Activated CD8-positive, alpha-beta memory T cell treated with anti-CD3 and anti-CD28 coated beads, Interleukin-2, amount 50 U/mL, for 1 hour (primary cell): ENCODE measurements around the gene SMTNL1.
"Not testable (repeated sequence)": the region's sequence is repeated elsewhere in the genome, so short reads cannot be mapped to it uniquely, and the experiment has no call there.

ENCODE experiments used
- DNase-seq: peaks from one replicate; pipeline ENCODE4 v3.0.0-alpha.2; 2020; ENCODE audit errors: extremely low read depth

The SMTNL1 gene

DNA sequence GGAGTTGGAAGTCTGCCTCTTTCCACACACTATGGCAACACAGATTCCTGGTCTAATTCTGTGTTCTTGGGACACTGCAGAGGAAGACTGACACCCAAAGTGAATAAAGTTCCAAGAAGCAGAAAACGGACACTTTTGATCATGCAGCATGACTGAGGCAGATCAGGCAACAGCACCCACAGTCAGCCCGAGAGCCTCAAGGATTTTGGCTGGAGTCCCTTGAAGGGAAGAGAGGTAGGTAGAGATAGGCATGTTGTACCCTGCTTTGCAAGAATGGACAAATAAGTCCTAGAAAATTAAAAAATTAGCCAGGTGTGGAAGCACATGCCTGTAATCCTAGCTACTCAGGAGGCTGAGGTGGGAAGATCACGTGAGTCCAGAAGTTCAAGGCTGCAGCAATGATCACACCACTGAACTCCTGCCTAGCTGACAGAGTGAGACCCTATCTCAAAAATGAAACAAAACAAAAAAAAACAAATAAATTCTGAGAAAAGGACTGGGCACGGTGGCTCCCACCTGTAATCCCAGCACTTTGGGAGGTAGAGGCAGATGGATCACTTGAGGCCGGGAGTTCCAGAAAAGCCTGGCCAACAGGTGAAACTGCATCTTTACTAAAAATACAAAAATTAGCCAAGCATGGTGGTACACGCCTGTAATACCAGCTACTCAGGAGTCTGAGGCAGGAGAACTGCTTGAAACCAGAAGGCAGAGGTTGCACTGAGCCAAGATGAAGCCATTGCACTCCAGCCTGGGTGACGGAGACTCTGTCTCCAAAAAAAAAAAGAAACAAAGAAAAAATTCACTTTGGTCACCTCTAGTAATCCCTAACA, 28.8 kb upstream of the SMTNL1 start:
- no peak for DNase-seq

DNA sequence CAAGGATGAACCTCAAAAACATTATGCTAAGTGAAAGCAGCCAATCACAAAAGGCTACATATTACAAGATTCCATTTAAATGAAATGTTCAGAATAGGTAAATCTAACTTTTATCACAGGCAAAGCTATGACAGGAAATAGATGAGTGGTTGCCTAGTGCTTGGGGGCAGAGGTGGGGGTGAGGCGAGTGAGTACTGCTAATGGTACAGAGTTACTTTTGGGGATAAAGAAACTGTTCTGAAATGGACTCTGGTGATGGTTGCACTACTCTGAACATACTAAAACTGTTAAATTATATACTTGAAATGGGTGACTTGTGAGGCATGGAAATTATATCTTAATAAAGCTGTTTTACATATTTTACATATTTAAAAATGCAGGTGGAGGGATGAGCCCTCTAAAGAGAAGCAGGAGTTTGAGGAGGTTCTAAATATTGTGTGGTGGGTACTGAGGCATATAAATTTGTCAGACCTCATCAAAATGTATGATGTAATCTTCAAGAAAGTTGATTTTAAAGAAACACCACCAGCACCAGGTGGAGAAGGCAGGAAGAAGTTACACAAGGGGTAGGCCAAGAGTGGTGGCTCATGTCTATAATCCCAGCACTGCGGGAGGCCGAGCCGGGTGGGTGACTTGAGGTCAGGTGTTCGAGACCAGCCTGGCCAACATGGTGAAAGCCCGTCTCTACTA, 25.5 kb upstream of the SMTNL1 start:
- DNase-seq = no peak

DNA sequence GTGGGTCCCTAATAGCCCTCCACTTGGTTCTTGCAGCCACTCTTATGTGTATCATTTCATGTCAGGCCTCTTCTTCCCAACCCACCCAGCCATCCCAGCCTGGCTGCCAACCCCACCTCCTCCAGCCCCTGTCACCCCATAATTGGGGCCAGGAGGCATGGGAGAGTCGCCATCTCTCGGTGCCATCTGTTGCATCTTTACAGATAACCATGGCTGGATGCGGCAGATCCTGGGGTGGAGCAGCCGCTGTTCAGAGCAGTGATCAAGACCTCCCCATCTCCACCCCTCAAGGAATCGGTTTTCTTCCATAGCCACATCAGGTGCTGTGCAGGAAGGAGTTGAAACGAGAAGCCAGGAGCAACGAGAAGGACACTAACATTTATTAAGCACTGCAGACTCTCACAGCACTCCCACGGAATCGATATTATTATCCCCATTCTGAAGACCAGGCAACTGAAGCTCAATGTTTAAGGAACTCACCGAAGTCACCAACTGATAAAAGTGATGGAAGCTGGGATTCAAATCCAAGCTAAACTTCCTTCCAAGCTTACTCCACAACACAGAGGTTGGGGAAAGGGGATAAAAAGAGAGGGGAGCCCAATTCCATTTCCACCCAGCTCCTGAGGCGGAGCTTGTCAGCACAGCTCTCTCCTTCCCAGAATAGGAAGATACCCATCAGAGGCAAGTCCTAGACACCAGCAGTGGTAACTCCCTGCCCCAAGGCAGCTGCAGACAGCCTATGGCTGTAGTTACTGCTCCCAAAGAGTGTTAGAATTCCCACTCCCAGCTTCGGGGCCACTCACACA, 24.5 kb upstream of the SMTNL1 start:
- DNase-seq = no peak

DNA sequence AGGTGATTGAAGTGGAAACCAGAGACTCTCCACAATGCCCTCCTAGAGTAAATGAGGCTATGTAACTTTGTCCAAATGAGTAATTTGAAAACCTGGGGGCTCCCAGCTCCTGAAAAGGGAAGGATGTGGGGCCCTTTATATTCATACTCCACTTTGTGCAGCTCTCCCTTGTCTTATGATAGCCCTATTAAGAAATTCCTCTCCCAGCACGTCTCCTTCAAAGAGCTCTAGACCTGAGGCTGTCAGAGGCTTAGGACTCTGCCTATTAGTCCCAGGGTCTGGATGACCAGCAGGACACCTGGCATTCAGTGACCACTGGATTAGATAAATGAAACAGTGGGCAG, 24.0 kb upstream of the SMTNL1 start:
- DNase-seq = no peak

DNA sequence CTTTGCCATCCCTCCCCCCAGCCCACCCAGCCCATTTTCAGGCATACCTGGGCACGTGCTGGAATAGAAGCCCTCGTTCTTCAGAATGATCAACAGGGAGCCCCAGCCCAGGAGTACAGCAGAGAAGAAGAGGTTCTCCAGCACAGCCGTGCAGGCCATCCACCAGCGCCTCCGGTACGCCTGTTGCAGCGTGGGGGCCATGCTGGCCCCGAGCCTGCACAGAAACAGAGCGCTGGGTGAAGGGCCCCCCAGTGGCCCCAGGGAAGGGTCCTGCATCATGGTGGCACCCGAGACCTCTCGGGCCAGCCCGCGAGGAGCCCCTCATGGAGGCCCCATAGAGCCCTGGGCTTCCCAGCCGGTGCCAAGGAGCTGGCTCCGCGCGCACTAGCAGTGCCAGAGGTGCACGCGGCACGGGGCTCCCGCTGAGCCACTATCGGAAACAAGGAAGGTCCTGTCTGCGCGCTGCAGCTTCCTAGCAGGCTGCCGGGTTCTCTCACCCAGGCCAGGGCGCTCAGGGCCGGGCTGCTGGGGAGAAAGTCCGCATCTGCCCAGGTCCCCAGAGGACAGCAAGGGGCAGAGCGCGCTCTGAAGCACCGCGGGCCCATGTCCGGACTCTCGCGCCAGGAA, 23.4 kb upstream of the SMTNL1 start:
- DNase-seq = no peak

DNA sequence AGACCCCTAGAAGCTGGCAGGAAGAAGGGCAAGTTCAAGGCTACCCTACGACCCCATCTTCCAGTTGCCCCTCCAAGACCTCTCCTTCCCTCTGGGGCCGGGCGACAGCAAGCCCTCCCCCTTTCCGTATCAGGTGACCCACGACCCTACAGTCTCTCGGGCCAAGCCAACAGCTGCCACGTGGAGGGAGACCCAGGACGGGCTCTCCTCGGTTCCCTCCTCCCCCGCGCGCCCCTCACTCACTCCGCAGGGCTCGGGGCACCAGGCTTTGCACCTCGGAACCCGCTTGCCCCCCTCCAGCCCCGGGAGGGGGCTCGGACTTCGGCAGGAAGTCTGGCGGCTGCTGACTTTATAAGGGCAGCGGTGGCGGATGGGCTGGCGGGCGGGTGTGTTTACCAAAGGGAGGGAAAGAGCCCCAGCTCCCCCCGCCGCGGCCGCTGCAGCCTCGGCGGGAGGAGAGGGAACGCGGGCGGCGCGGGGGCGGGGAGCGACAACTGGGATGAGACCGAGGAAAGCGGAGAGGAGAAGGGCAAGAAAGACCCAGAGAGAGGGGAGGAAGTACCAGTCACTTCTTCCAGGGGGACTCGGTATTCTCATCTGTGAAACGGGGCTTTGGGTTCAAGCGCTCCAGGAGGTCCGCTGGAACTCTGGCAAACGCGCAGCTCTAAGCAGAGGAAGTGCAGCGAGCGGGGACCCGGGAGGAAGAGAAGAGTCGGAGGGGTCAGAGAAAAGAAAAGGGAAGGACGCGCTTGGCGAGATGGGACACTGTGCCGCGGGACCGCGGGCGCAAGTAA, 22.7 kb upstream of the SMTNL1 start:
- no peak for DNase-seq

DNA sequence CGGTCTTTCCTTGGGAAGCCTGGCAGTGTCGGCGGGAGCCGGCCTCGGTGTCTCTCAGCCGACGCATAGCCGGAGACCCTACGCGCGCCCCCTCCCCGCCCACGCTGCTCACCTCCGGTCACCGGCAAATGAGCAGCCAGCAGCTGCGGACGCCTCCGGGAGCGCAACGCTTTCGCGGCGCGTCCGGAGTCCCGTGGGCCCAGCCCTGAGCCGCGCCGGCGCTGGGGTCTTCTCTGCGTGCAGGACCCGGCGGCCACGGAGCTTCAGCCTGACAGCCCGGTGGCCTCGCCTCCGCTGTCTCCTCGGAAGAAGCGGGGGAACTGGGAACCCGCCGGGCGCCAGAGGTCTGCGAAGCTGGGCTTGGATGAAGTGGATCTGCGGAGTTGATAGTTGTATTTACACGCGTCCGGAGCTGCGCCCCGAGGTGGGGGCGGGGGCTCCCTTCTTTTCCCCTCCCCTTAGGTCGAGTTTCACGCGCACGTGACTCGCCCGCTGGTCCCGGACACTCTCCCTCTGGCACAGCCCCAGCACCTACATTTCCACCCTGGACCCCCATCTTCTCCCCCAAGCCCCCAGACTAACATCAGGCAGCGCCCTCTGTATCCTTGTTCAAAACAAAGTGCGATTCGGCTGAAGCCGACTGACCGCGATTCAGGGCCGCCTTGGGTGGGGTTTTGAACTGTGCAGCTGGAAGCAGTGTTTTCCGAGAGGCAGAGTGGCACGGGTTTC, 21.9 kb upstream of the SMTNL1 start, which contains the start of gene SLC43A1:
TSS of gene SLC43A1 (minus strand) at position 371 of the 729 bp plus-strand sequence. CDS start 1,591 bp downstream, outside the sequence.
- DNase-seq = no peak

DNA sequence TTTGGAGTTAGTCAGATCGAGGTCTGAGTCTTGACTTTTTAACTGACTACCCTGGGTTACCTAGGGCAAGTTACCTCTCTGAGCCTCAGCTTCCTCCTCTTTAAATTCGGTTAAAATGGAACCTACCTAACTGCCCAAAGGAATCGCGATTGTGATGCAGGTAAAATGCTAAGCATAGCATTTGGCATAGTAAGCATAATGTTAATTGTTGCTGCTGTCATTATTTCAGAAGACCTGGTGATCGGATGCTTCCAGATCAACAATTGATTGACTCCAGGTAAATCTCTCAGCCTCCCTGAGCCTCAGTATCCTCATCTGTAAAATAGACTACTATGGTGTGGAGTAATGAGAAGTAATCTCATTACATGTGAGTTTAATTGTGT, 21.3 kb upstream of the SMTNL1 start:
- DNase-seq = no peak

DNA sequence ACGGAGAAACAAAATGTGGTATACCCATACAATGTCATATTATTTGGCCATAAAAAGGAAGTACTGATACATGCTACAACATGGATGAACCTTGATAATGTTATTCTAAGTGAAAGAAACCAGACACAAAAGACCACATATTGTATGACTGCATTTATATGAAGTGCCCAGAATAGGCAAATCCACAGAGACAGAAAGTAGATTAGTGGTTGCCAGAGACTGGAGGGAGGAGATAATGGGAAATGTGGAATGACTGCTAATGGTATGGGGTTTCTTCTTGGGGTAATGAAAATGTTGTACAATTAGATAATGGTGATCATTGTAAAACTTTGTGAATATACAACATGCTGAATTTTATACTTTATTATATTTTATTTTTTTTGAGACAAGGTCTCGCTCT, 16.3 kb upstream of the SMTNL1 start:
- DNase-seq = no peak

DNA sequence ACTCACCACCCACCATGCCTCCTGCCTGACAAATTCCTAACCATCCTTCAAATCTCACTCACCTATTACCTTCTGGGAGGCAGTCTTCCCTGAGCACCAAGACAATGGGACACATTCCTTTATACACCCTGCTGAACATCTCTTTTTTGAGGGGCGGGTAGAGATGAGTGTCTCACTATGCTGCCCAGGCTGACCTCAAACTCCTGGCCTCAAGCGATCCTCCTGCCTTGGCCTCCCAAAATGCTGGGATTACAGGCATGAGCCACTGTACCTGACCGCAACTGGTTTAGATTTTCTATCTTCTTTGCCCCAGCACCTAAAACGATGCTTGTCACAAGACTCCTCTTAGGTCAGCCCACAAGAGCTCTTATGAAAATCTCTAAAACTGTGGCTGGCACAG, 14.0 kb upstream of the SMTNL1 start:
- no peak for DNase-seq

DNA sequence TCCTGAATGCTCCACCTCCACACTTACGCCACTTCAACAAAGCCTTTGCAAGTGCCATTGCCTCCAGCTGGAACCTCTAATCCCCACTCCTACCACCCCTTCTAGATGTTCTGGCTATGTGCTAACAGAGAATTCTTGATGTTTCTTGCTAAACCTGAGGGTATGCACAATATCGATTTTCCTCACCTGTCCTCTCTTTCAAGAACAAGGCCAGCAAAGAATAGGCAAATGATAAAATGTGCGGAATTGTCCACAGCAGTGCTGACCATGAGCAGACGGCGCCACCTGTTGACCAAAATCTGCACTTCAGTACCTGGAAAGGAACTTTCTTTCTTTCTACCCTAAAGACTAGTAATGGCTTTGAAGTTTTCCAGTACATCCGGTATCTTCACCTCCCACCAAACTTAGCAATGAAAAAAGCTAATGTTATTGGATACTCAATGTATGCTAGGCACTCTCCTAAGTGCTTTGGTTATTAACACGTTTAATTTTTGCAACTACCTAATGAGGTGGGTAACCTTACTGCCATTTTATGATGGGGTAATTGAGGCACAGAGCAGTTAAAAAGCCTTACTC, 10.3 kb upstream of the SMTNL1 start:
- peak; percentile 28 for DNase-seq

DNA sequence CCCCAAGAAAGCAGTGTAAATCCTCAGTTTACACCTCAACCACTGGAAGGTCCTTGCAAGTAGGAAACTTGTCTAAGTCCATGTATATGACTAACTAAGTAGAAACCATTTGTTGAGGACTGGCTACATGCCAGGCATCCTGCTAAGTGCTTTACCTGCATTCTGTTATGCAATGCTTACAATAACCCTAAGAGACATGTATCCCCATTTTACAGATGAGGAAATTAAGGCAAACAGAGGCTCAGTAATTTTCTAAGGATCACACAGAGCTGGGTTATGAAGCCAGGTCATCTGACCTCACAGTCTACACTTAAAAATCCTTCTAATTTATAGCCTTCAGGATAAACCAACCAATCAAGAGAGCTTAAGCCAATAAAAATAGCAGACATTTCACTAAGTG, 8.4 kb upstream of the SMTNL1 start:
- DNase-seq = no peak

DNA sequence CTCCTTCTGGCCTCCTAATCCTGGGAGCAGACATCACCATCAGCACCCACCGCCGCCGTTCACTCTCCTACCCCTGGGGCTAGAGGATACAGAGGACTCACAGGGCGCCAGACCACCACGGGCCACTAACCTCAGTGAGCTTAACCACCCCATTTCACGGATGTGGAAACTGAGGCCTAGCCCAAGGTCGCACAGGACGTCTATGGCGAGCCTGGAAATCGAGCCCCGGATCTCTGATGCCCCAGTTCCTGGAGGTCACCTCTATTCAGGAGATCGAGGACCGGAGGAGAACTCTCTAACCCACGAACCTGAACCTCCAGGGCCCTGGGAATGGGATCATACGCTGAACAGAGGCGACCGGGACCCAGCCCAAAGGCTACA, 7.2 kb upstream of the SMTNL1 start:
- no peak for DNase-seq

DNA sequence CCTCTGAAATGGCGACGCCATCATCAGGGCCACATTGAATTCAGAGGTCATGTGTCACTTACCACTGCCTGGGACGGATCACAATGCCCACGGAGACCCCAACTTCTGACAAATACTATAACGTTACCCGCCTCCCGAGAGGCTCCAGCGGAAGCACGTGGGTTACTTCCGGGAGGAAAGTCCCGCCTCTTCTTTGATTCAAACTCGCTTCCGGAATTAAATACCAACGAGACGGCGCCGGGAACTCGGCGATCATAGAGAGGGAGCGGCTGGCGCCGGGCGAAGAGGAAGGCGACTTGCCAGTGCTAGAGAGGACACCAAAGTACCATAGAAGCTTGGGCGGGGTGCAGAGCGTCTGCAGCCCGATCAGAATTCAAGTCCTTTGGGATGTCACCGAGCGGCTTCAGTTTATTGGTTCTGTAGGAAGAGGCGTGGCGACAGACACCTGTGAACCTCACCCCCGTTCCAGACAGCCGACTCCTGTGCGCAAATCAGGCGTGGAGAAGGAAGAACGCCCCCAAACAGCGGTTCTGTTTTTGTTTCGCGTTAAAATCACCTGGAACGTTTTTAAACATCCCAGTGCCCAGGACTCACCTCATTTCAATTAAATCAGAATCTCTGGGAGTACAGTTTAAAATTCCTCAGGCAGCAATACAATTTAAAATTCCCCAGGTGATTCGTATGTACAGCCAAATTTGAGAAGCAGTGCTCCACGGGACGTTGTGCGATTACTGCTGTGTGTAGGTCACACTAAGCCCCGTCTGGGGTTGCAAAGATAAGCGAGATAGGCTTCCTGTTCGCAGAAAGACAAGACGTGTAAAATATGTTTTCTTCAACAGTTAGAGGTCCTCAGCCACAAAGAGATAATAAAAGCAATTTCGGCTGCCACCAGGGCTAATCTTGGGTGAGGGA, 6.5 kb upstream of the SMTNL1 start, which contains the start of gene TIMM10:
TSS of gene TIMM10 (minus strand) at position 159 of the 912 bp plus-strand sequence. CDS start 565 bp downstream, outside the sequence.
- peak; percentile 86 for DNase-seq

DNA sequence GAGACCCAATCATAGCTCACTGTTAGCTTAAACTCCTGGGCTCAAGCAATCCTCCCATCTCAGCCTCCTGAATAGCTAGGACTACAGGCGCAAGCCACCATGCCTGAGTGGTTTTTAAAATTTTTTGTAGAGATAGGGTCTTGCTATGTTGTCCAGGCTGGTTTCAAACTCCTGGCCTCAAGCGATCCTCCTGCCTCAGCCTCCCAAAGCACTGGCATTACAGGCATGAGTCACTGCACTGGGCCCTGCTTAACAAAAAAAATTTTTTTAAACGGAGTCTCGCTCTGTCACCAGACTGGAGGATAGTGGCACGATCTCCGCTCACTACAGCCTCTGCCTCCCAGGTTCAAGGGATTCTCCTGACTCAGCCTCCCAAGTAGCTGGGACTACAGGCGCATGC, 2.9 kb upstream of the SMTNL1 start:
- DNase-seq = not testable (repeated sequence)

DNA sequence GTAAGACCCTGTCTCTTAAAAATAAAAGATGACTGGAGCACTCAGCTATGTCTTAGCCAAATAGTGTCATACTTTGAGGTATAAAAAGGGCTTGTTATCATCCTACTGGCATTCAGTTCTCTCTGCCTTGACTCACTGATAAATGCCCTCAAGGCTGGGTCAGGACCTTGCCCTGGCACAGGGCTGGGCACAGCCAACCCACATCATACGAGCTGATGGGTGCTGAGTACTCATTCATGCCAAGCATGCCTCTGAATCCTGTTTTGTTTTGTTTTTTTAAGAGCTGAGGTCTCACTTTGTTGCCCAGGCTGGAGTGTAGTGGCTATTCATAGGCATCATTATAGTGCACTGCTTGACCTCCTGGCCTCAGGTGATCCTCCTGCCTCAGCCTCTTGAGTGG, 1.9 kb downstream of the SMTNL1 start:
- no peak for DNase-seq

DNA sequence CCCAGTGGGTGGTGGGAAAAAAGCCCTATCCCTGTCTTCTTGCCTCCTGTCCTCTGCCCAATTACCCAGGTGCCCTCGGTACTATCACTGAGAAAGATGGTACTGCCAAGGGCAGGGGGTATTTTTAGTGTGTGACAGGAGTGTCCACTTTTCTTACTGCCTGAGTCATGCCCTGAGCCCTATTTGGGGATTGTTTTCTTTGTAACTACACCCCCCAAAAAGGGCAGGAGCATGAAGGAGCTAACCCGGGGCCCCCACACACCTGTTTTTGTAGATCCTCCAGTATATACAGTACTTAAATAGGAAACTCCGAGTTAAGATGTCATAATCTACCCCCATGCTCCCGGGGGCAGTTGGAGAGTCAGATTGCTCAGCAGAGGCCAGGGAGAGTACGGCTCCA, 3.8 kb downstream of the SMTNL1 start:
- DNase-seq = no peak

DNA sequence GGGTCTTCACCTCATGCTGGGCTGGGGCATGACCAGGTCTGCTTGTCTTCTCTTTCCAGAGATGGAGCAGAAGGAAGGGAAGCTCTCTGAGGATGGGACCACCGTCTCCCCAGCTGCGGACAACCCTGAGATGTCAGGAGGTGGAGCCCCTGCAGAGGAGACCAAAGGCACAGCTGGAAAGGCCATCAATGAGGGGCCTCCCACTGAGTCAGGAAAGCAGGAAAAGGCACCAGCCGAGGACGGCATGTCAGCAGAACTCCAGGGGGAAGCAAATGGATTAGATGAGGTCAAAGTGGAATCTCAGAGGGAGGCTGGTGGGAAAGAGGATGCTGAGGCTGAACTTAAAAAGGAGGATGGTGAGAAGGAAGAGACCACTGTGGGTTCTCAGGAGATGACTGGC, 5.2 kb downstream of the SMTNL1 start:
- no peak for DNase-seq

DNA sequence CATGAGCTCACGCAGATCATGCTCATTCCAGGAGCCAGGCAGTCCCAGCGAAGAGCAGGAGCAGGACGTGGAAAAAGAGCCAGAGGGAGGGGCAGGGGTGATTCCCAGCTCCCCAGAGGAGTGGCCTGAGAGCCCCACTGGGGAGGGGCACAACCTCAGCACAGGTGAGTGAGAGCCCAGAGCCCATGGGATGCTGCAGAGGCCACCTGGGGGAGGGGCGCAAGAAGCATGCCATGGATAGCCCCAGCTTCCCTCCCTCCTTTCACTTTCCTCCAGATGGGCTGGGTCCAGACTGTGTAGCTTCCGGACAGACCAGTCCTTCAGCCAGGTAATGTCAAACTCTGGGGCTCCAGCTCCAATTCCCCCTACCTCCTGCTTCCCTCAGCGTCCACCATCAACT, 6.2 kb downstream of the SMTNL1 start:
- DNase-seq = no peak
